GM21737 (cell line): ENCODE results near the gene COL6A5.
"Not testable (repeated sequence)": the region's sequence is repeated elsewhere in the genome, so short reads cannot be mapped to it uniquely, and the experiment has no call there.

Experiments
- ATAC-seq: cut with Tn5 transposase; IDR thresholded peaks from one replicate; pipeline ENCODE4 v1.9.1; 2021; ENCODE audit warnings: mild to moderate bottlenecking, moderate library complexity; ENCODE audit not compliant: unreplicated experiment

The COL6A5 gene

GRCh38 chr3:130383424-130383823 lies 38.0 kb downstream of the COL6A5 start:
- no peak for ATAC-seq

DNA sequence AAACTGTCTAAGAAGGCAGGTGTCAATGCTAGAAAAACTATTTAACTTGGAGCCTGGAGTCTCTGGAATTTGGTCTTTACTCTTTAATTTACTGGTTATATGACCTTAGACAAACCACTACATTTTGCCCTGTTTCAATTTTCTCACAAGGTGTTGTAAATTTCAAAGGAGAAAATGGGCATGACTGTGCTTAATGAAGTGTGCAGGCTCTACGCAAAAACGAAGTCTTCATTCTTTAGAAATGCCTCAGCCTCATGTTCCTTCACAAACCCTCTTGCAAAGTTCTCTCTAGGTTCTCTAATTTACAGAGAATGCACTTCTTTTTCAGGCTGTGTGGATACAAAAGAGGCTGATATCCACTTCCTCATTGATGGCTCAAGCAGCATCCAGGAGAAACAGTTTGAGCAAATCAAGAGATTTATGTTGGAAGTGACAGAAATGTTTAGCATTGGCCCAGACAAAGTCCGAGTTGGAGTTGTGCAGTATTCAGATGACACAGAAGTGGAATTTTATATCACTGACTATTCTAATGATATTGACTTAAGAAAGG lies 39.1 kb downstream of the COL6A5 start:
- ATAC-seq = no peak

DNA sequence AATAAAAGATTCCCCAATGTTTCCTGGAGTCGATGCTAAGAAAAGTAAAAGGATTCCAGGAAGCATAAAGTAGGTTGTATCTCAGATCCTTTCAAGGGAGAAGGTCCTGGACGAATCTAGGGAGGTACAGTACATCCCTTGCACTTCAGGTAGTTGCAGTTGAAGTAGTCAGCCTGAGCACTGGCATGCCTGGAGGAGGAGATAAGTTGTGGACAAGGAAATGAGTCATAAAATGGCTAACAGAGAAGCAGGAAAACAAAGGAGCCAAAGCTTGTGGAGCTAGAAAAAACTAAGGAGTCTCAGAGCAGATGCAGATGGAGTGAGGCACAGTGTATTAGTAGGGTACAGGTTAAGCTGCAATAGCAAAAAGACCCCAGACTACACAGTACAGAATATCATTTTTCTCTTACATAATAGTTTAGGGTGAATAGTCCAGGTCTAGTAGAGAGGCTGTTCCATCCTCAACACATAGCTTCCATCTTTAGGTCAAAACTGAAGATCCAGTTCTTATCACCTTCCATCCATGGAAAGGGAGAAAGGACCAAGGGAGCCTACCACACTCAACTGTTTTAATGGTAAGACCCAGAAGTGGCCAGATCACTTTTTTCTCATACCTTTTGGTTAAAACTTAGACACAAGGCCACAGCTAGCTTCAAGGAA lies 41.3 kb downstream of the COL6A5 start:
- no peak for ATAC-seq

GRCh38 chr3:130389743-130390478 lies 44.4 kb downstream of the COL6A5 start:
- no peak for ATAC-seq

DNA sequence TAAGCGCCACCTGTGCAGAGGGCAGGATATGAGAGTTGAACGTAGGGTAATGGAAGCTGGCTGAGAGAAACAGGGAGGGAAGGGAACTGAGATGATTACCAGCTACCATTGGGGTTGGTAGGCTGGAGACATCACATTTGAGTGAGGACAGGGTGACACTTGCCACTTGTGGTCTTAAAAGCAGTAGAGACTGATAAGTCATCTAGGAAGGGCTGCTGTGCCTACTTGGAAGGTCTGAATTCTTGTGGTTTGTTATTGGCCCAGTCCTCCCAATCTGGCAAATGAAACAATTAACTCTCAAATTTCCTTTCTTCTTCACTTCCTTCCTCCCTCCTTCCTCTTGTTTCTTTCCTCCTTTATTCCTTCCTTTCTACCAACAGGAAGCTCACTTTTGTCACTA lies 46.8 kb downstream of the COL6A5 start:
- ATAC-seq = no peak

DNA sequence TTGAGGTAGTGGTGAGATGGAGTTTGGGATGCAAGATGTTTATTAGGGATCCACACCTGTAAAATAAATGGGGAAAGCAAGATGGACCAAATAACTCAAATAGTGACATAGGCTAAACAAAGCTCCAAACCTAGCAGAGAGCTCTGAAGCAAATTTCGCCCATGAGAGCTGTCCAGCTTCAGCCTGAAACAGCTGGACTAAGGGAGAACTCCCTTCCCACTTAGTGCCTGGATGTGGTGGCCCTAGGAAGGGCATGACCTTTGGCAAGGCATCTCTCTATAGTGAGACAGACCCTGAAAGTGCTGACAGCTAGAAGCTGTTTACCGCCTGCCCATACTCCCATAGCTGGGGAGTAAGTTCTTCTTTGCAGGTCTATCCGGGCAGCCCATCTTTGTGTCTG lies 48.1 kb downstream of the COL6A5 start:
- ATAC-seq = no peak

GRCh38 chr3:130395331-130395730 lies 49.9 kb downstream of the COL6A5 start:
- ATAC-seq = no peak

GRCh38 chr3:130395916-130396315 lies 50.4 kb downstream of the COL6A5 start:
- no peak for ATAC-seq

DNA sequence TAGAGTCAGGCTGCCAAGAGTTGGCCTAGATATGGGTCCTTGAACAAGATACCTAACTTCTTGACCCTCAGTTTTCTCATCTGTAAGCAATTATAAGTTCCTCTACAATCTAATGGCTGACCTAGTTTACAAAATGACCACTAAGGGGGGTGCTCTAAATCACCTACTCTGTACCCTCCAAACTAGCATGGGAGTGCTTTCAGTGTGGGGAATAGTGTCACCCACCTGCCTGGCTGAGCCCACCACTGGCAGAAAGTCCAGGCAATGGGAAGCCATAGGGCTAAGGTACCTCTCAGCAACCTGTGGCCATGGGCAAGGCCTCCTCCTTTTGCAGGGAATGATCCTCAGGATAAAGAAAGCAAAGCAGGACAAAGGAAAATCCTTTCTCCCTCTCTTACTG lies 58.9 kb downstream of the COL6A5 start:
- no peak for ATAC-seq

GRCh38 chr3:130405956-130406355 lies 60.5 kb downstream of the COL6A5 start:
- ATAC-seq = no peak

DNA sequence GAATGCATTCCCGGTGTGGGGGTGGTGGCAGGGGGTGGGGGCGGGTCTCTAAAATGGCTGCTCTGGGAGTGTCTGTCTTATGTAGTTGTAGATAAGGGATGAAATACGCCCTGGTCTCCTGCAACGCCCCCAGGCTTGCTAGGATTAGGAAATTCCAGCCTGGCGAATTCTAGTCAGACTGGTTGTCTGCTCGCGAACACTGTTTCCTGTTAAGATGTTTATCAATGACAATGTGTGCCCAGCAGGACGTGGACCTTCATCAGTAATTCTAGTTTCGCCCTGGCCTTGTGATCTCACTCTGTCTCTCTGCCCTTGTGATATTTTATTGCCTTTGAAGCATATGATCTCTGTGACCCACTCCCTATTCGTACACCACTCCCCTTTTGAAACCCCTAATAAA lies 62.8 kb downstream of the COL6A5 start:
- ATAC-seq = not testable (repeated sequence)

DNA sequence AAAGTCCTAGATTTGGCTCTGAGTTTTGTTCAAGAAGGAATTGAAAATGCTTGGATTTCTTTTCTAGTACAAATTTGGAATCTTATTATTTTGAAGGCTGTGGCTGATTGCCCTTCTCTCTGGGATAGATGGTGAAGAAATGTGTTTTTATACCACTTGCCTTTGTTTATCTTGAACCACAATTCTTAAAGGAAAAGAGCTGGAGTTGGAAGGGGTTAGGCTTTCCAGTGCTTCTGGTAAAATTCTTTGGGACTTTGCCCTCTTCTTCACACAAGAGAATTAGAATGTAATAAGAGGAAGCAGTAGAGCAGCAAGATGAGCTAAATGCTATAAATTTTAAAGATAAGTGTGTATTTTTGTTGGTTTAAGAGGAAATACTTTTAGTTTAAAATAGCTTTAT lies 65.8 kb downstream of the COL6A5 start:
- ATAC-seq = no peak

- ATAC-seq = no peak
Measured at GRCh38 chr3:130412991-130413560, 67.6 kb downstream of the COL6A5 start.

DNA sequence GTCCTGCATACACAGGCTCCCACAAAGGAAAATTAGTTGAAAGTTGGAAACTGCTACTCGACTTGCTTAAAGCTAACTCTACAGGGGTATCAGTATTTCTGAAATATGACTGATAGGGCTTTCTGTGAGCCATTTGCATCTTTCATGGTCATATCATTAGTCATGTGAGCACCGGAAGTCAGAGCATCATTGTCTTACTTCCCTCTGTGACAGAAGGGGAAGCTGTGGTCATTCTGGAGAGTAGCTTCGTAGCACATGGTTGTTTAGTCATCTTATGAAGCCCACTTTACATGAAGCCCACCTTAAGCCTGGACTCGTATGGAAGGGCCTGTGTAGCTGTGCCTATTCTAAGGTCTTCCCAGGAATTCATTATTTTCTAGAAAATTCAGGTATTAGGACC lies 69.0 kb downstream of the COL6A5 start:
- no peak for ATAC-seq

DNA sequence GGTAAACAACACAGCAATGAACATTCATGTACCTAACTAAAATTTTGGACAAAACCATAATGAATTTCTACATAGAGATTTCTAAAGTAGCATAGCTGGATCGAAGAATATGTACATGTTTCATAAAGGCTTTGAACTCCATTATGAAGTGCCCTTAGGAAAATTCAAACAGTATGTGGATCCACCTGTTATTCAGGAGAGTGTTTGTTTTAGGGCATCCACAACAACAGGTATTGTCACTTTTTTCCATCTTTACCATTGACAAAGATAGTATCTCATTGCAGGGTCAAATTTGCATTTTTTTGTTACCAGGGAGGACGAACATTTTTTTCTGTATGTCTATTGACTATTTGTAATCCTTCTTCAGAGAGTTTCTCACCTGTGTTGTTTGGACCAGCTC lies 75.0 kb downstream of the COL6A5 start:
- ATAC-seq = no peak

DNA sequence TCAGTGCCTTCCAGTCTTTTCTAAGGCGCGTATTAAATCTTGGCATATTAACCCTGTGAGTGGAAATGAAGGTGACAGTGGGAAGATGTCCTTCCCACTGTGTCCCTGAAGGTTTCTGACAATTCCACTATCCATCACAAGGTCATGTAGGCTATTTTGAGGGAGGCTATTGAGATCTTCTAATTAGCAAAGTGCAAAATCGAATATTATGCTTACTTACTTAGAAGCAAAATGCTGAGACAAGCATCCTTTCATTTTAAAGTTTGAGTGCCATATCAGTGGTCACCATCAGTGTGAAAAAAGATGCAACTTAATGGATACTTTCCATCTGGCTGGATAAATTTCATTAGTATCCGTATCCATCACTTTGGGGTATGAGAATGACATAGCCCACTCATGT lies 77.6 kb downstream of the COL6A5 start:
- ATAC-seq = no peak

DNA sequence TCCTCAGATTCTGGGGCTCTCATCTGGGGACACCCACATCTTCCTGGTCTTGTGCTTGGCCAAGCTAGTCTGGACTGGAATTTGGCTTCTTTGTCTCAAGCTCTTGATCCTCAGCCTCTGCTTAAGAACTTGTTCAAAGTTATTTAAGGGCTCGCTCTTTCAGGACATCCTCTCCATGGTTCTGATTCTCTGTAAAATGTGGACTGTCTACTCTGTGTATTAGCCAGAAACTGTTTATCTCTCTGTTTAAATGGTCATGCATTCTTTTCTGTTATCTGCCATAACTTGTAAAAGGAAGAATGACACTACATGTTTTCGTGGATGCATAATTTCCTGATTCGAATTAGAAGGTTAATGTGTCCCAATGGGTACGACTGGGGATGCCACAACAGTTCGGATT lies 79.4 kb downstream of the COL6A5 start:
- ATAC-seq = no peak

GRCh38 chr3:130425484-130425883 lies 80.0 kb downstream of the COL6A5 start:
- no peak for ATAC-seq

DNA sequence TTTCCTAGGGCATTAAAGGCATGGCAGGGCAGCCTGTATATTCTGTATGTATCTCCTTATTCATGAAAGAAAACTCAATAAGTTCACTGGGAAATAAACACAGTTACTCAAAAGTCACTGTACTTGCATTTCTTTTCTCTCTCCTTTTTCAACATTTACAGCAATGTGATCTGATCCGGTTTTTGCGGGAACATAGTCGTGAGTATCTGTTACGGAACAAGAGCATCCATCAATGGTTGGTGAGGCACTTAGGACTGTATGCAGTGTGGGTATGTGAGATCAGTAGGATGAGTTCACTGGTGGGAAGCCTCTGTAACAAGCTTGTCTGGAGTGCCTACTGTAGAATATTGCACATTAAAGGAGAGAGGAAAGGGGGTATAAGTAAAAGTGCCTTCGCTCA lies 80.7 kb downstream of the COL6A5 start:
- no peak for ATAC-seq

- no peak for ATAC-seq
Measured at GRCh38 chr3:130428871-130429712, 83.6 kb downstream of the COL6A5 start.

- ATAC-seq = no peak
Measured at GRCh38 chr3:130429713-130430023, 84.2 kb downstream of the COL6A5 start.
